ENCODE data around the gene DHX16.
A peak's percentile ranks its signal among the peaks of the same experiment; 100 is the strongest.
"Not testable (repeated sequence)": the region's sequence is repeated elsewhere in the genome, so short reads cannot be mapped to it uniquely, and the experiment has no call there.

DHX16 gene

GRCh38 chr6:30719791-30720737, 47.3 kb upstream of the DHX16 start, which contains the start of gene TUBB:
TSS of gene TUBB (plus strand) at chr6:30720352. CDS start at chr6:30720507, 155 bp downstream.
- H3K4me3 ChIP-seq (ENCODE audit: low read depth, low read length) = peak within 1 kb of the TSS; percentile 82
- no peaks in the 10 kb centered on the region for H3K36me3 ChIP-seq (ENCODE audit: control insufficient read depth, insufficient read depth, low read length)
- H3K27me3 ChIP-seq (ENCODE audit: control insufficient read depth, insufficient read depth, low read length) = no peaks in the 10 kb centered on the region
- no peak within 1 kb of the TSS for H3K9ac ChIP-seq
- no peaks in the 10 kb centered on the region for H3K9me3 ChIP-seq (ENCODE audit: control insufficient read depth, low read length)
- H3K79me2 ChIP-seq = no peaks in the 10 kb centered on the region
- H2AFZ ChIP-seq = peak within 1 kb of the TSS; percentile 87
- H3K27ac ChIP-seq = peak within 1 kb of the TSS; percentile 76
- peaks cover 20% of the 10 kb centered on the region for H3K4me1 ChIP-seq
- H3K4me2 ChIP-seq (ENCODE audit: low read length) = peak within 1 kb of the TSS; percentile 91
- TF ChIP-seq CTCF (IDR thresholded peaks at IDR 0.05) = no peak

- Histone ChIP-seq H3K4me1 (peaks cover 20% of the 10 kb centered on the region), H3K9me3 (ENCODE audit: control insufficient read depth, low read length) (no peaks in the 10 kb centered on the region), H3K4me3 (ENCODE audit: low read depth, low read length) (peak overlapping the region; percentile 82), H3K36me3 (ENCODE audit: control insufficient read depth, insufficient read depth, low read length) (no peaks in the 10 kb centered on the region), H3K4me2 (ENCODE audit: low read length) (peak overlapping the region; percentile 91), H2AFZ (peak overlapping the region; percentile 87), H3K9ac (no peak overlapping the region), H3K27ac (peak overlapping the region; percentile 76), H3K27me3 (ENCODE audit: control insufficient read depth, insufficient read depth, low read length) (no peaks in the 10 kb centered on the region), H3K79me2 (no peaks in the 10 kb centered on the region)
- TF ChIP-seq CTCF (IDR thresholded peaks at IDR 0.05) = no peak
Observed at GRCh38 chr6:30719356-30719755, 46.5 kb upstream of the DHX16 start.

GRCh38 chr6:30717845-30718720, 45.3 kb upstream of the DHX16 start:
- not testable (repeated sequence) for H3K9me3 ChIP-seq (ENCODE audit: control insufficient read depth, low read length); H3K27me3 ChIP-seq (ENCODE audit: control insufficient read depth, insufficient read depth, low read length); H3K9ac ChIP-seq; H3K79me2 ChIP-seq; H3K36me3 ChIP-seq (ENCODE audit: control insufficient read depth, insufficient read depth, low read length)
- Histone ChIP-seq H3K4me1 (peaks cover 19% of the 10 kb centered on the region), H3K4me3 (ENCODE audit: low read depth, low read length) (peak overlapping the region; percentile 97), H3K4me2 (ENCODE audit: low read length) (peak overlapping the region; percentile 76), H2AFZ (peak overlapping the region; percentile 90), H3K27ac (peak overlapping the region; percentile 83)

GRCh38 chr6:30717129-30717844, 44.5 kb upstream of the DHX16 start, which contains the start of gene MDC1:
TSS of gene MDC1 (minus strand) at chr6:30717281. CDS start at chr6:30715175, 2,106 bp downstream.
- Histone ChIP-seq H3K27me3 (ENCODE audit: control insufficient read depth, insufficient read depth, low read length) (no peaks in the 10 kb centered on the region), H3K4me2 (ENCODE audit: low read length) (peak within 1 kb of the TSS; percentile 76), H3K9ac (no peak within 1 kb of the TSS), H3K79me2 (no peaks in the 10 kb centered on the region), H3K27ac (peak within 1 kb of the TSS; percentile 83), H3K4me3 (ENCODE audit: low read depth, low read length) (peak within 1 kb of the TSS; percentile 97), H3K36me3 (ENCODE audit: control insufficient read depth, insufficient read depth, low read length) (no peaks in the 10 kb centered on the region), H2AFZ (peak within 1 kb of the TSS; percentile 90), H3K4me1 (peaks cover 15% of the 10 kb centered on the region), H3K9me3 (ENCODE audit: control insufficient read depth, low read length) (no peaks in the 10 kb centered on the region)
- TF ChIP-seq CTCF (IDR thresholded peaks at IDR 0.05) = peak; percentile 42

All from parathyroid adenoma (tissue), 2 donors.